Neural progenitor cell (in vitro differentiated cells): ENCODE measurements around the gene TADA2B.

Source experiments
- EZH2phosphoT487 ChIP-seq: fragments of 200-600 bp; sonication (generic); IDR thresholded peaks from 2 replicates; pipeline ENCODE4 v1.6.1; 2017; ENCODE audit warnings: antibody characterized with exemption
- TF ChIP-seq, protein P1 (sequence below): fragments of 200-600 bp; sonication (generic); IDR thresholded peaks from 2 replicates; pipeline ENCODE4 v1.5.1; 2017; ENCODE audit warnings: antibody characterized with exemption, mild to moderate bottlenecking

DNA sequence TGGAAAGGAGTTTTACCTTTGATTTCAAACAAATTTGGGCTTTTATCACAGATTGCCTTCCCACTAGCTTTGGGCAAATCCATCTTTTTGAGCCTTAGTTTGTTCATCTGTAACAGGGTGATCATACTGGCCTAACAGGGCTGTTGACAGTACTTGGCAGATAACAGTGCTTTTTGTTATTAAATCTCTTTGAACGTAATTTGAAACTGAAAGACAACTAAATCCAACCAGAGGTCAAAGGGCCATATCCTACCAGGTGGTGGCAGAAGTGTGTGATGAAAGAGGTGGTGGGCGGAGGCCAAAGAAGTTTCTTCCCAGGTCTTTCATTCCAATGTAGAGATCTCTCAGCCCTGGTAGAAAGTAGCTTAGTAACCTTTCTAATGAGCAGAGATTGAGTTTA, 35.2 kb upstream of the TADA2B start:
- TF ChIP-seq, protein P1, sequence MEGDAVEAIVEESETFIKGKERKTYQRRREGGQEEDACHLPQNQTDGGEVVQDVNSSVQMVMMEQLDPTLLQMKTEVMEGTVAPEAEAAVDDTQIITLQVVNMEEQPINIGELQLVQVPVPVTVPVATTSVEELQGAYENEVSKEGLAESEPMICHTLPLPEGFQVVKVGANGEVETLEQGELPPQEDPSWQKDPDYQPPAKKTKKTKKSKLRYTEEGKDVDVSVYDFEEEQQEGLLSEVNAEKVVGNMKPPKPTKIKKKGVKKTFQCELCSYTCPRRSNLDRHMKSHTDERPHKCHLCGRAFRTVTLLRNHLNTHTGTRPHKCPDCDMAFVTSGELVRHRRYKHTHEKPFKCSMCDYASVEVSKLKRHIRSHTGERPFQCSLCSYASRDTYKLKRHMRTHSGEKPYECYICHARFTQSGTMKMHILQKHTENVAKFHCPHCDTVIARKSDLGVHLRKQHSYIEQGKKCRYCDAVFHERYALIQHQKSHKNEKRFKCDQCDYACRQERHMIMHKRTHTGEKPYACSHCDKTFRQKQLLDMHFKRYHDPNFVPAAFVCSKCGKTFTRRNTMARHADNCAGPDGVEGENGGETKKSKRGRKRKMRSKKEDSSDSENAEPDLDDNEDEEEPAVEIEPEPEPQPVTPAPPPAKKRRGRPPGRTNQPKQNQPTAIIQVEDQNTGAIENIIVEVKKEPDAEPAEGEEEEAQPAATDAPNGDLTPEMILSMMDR, result no peak
- no peak for TF ChIP-seq EZH2phosphoT487
